HEK293 (cell line): Measurements from ENCODE around the gene GUCY1A2.

Experiments
- CTCF ChIP-seq: fragments of 450-650 bp; formaldehyde crosslinking; IDR thresholded peaks from 2 replicates; pipeline ENCODE4 v1.5.1; 2016; ENCODE audit warnings: missing biosample characterization, missing genetic modification characterization
- FEZF1 ChIP-seq: fragments of 450-650 bp; formaldehyde crosslinking; IDR thresholded peaks from 2 replicates; pipeline ENCODE4 v1.5.1; 2016; ENCODE audit warnings: missing biosample characterization, missing genetic modification characterization
- PRDM10 ChIP-seq: fragments of 450-650 bp; formaldehyde crosslinking; IDR thresholded peaks from 2 replicates; pipeline ENCODE4 v1.5.1; 2016; ENCODE audit warnings: missing biosample characterization, missing genetic modification characterization
- YY1 ChIP-seq: fragments of 450-650 bp; formaldehyde crosslinking; IDR thresholded peaks from 2 replicates; pipeline ENCODE4 v1.5.1; 2018; ENCODE audit warnings: missing biosample characterization, missing genetic modification characterization
- ZBTB44 ChIP-seq: fragments of 450-650 bp; IDR thresholded peaks from 2 replicates; pipeline ENCODE4 v1.5.1; 2018; ENCODE audit warnings: missing biosample characterization, mild to moderate bottlenecking, missing genetic modification characterization
- ZNF121 ChIP-seq: fragments of 450-650 bp; formaldehyde crosslinking; IDR thresholded peaks from 2 replicates; pipeline ENCODE4 v1.5.1; 2016; ENCODE audit warnings: missing biosample characterization, missing genetic modification characterization
- ZNF26 ChIP-seq: fragments of 450-650 bp; formaldehyde crosslinking; IDR thresholded peaks from 2 replicates; pipeline ENCODE4 v1.5.1; 2016; ENCODE audit warnings: missing biosample characterization, missing genetic modification characterization

GRCh38 chr11:106717222-106717621, 301.1 kb downstream of the GUCY1A2 start:
- no peak for TF ChIP-seq CTCF (tag by site-specific recombination)
- TF ChIP-seq ZNF121 (tag by site-specific recombination) = no peak
- no peak for TF ChIP-seq FEZF1 (tag by site-specific recombination)
- TF ChIP-seq ZNF26 (tag by site-specific recombination) = no peak
- TF ChIP-seq ZBTB44 = no peak
- TF ChIP-seq PRDM10 = no peak
- no peak for TF ChIP-seq YY1 (tag by site-specific recombination)
